Measurements from ENCODE around the gene GNAQ. TPM values are rescaled to one million over a fixed set of nuclear protein-coding genes. Genes with fewer than 3 reads are reported as not detected.
A peak's percentile ranks its signal among the peaks of the same experiment; 100 is the strongest.

Gene GNAQ
- total RNA-seq, 5 donors from 2014 or later (not counting 1 experiment from before 2014, with no cell fraction given): 29.3 to 48.4 (median 38.3) TPM

- H3K27ac ChIP-seq (ENCODE audit: low read length): no peak overlapping the region
- no peaks in the 10 kb centered on the region for H3K9me3 ChIP-seq
- Mint-ChIP-seq H3K4me1 (peaks cover 69 to 86% (median 76%) of the 10 kb centered on the region in 3 donors), H3K9me3 (no peaks in the 10 kb centered on the region), H3K27me3 (no peaks in the 10 kb centered on the region), H3K27ac (peak overlapping the region; percentile 66 to 81), H3K36me3 (no peaks in the 10 kb centered on the region), H3K4me3 (peak overlapping the region in 1 of 3 donors; percentile 71)
- POLR2A ChIA-PET: no interaction called here
- DNase-seq (no peak), ATAC-seq (replicated peaks in 1 of 4) (no peak)
- H3K4me3 ChIP-seq (ENCODE audit: control insufficient read depth in 1 of 2, extremely low read depth in 1 of 2, low read length in 1 of 2): no peak overlapping the region
- no peaks in the 10 kb centered on the region for H3K27me3 ChIP-seq (replicated peaks in 1 of 2; ENCODE audit: control insufficient read depth in 2 of 2, extremely low read depth in 1 of 2, insufficient read depth in 2 of 2, low read length in 1 of 2)
- H3K4me1 ChIP-seq (ENCODE audit: control insufficient read depth in 1 of 2, extremely low read depth in 1 of 2, insufficient read depth in 2 of 2, low read length in 2 of 2): peaks cover 12 to 27% of the 10 kb centered on the region in 2 experiments
- no peaks in the 10 kb centered on the region for H3K36me3 ChIP-seq (ENCODE audit: control insufficient read depth in 2 of 2, extremely low read depth in 1 of 2, insufficient read depth in 1 of 2, low read length in 1 of 2)
- CTCF ChIA-PET: no interaction called here
- 20% methylated on average over 1 of the region's 5 CpGs for WGBS (ENCODE audit: insufficient coverage)
Measured at GRCh38 chr9:77945798-77946197, 85.8 kb downstream of the GNAQ start.

DNA sequence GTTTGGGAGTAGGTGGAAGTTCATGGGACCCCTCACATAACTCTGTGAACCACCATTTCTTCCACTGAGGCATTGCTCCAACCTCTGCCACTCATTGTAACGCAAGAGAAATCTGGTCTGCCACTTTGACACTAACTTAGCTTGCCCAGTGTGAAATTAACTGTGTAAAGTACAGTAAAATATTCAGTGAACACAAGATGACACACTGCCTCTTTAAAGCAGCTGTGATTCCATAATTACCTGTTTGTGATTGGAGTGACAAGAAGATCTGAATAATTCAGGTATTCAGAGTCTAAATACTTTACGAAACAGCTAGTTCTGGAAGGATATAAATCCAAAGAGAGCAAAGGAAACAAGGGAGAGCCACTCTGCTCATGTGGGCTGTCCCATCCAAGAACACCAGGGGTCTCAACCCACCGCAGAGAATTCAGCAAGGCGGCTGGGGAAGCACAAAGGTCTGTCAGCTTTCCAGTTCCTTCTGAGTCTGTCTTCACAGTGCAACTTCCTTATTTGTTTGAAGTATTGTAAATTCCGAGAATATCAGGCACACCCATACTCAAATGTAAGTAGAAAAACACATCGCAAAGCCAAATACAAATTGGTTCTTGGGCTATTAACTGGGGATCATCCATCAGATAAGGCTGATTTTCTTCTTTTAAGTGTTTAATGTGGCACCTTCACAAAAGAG lies 86.9 kb downstream of the GNAQ start:
- Histone ChIP-seq H3K9me3 (no peaks in the 10 kb centered on the region), H3K4me1 (ENCODE audit: control insufficient read depth in 1 of 2, extremely low read depth in 1 of 2, insufficient read depth in 2 of 2, low read length in 2 of 2) (peaks cover 12 to 25% of the 10 kb centered on the region in 2 experiments), H3K36me3 (ENCODE audit: control insufficient read depth in 2 of 2, extremely low read depth in 1 of 2, insufficient read depth in 1 of 2, low read length in 1 of 2) (no peaks in the 10 kb centered on the region), H3K4me3 (ENCODE audit: control insufficient read depth in 1 of 2, extremely low read depth in 1 of 2, low read length in 1 of 2) (no peak overlapping the region), H3K27ac (ENCODE audit: low read length) (no peak overlapping the region), H3K27me3 (replicated peaks in 1 of 2; ENCODE audit: control insufficient read depth in 2 of 2, extremely low read depth in 1 of 2, insufficient read depth in 2 of 2, low read length in 1 of 2) (no peaks in the 10 kb centered on the region)
- Mint-ChIP-seq H3K27me3 (no peaks in the 10 kb centered on the region), H3K27ac (peak overlapping the region; percentile 77 to 92), H3K9me3 (no peaks in the 10 kb centered on the region), H3K36me3 (no peaks in the 10 kb centered on the region), H3K4me1 (peaks cover 62 to 80% (median 66%) of the 10 kb centered on the region in 3 donors), H3K4me3 (peak overlapping the region; percentile 23 to 71 (median 66))
- ChIA-PET POLR2A (interaction anchor here in 1 of 2 donors (0.6 kb wide), 1 partner anchor 55 kb away, joined by 3 read pairs; no protein-coding TSS in a partner anchor), CTCF (interaction anchor here (1.0 to 1.2 kb wide), 2 partner anchors 90 to 130 kb away, joined by 3 read pairs; no protein-coding TSS in a partner anchor)
- peak; percentile 46 to 79 (median 61) for ATAC-seq (replicated peaks in 1 of 4)
- WGBS (ENCODE audit: insufficient coverage): 71% methylated on average over 3 of the region's 6 CpGs
- peak in 23 of 35 experiments; percentile 1 to 47 (median 14) for DNase-seq

- Histone ChIP-seq H3K4me1 (ENCODE audit: control insufficient read depth in 1 of 2, extremely low read depth in 1 of 2, insufficient read depth in 2 of 2, low read length in 2 of 2) (peaks cover 10 to 27% of the 10 kb centered on the region in 2 experiments), H3K4me3 (ENCODE audit: control insufficient read depth in 1 of 2, extremely low read depth in 1 of 2, low read length in 1 of 2) (no peak overlapping the region), H3K27me3 (replicated peaks in 1 of 2; ENCODE audit: control insufficient read depth in 2 of 2, extremely low read depth in 1 of 2, insufficient read depth in 2 of 2, low read length in 1 of 2) (no peaks in the 10 kb centered on the region), H3K36me3 (ENCODE audit: control insufficient read depth in 2 of 2, extremely low read depth in 1 of 2, insufficient read depth in 1 of 2, low read length in 1 of 2) (no peaks in the 10 kb centered on the region), H3K27ac (ENCODE audit: low read length) (no peak overlapping the region), H3K9me3 (no peaks in the 10 kb centered on the region)
- Mint-ChIP-seq H3K27me3 (no peaks in the 10 kb centered on the region), H3K9me3 (no peaks in the 10 kb centered on the region), H3K27ac (no peak overlapping the region), H3K4me1 (peaks cover 64 to 85% (median 64%) of the 10 kb centered on the region in 3 donors), H3K4me3 (no peak overlapping the region), H3K36me3 (peaks cover 13% of the 10 kb centered on the region)
- CTCF ChIA-PET: interaction anchor here in 1 of 2 donors (0.7 to 1.0 kb wide), 2 partner anchors 34 to 92 kb away, joined by 4 read pairs; no protein-coding TSS in a partner anchor
- no peak for ATAC-seq (replicated peaks in 1 of 4)
- POLR2A ChIA-PET: interaction anchor here (0.5 to 0.6 kb wide), 2 partner anchors 44 to 203 kb away, joined by 3 to 10 read pairs; no protein-coding TSS in a partner anchor
- no peak for DNase-seq
- no CpG with 5 or more reads among the region's 4 CpGs for WGBS (ENCODE audit: insufficient coverage)
Measured at GRCh38 chr9:77943057-77943456, 88.6 kb downstream of the GNAQ start.

GRCh38 chr9:77939149-77939668 lies 92.4 kb downstream of the GNAQ start:
- no peaks in the 10 kb centered on the region for H3K27me3 ChIP-seq (replicated peaks in 1 of 2; ENCODE audit: control insufficient read depth in 2 of 2, extremely low read depth in 1 of 2, insufficient read depth in 2 of 2, low read length in 1 of 2)
- Mint-ChIP-seq H3K4me3 (no peak overlapping the region), H3K36me3 (peaks cover 22% of the 10 kb centered on the region), H3K4me1 (peaks cover 37 to 57% (median 44%) of the 10 kb centered on the region in 3 donors), H3K27ac (no peak overlapping the region), H3K9me3 (no peaks in the 10 kb centered on the region), H3K27me3 (no peaks in the 10 kb centered on the region)
- CTCF ChIA-PET: no interaction called here
- no peak overlapping the region for H3K27ac ChIP-seq (ENCODE audit: low read length)
- ATAC-seq (replicated peaks in 1 of 4): no peak
- H3K9me3 ChIP-seq: no peaks in the 10 kb centered on the region
- H3K36me3 ChIP-seq (ENCODE audit: control insufficient read depth in 2 of 2, extremely low read depth in 1 of 2, insufficient read depth in 1 of 2, low read length in 1 of 2): no peaks in the 10 kb centered on the region
- WGBS (ENCODE audit: insufficient coverage): no CpG with 5 or more reads among the region's 2 CpGs
- POLR2A ChIA-PET: no interaction called here
- no peak for DNase-seq
- H3K4me3 ChIP-seq (ENCODE audit: control insufficient read depth in 1 of 2, extremely low read depth in 1 of 2, low read length in 1 of 2): no peak overlapping the region
- H3K4me1 ChIP-seq (ENCODE audit: control insufficient read depth in 1 of 2, extremely low read depth in 1 of 2, insufficient read depth in 2 of 2, low read length in 2 of 2): peaks cover 4 to 5% of the 10 kb centered on the region in 2 experiments

GRCh38 chr9:77938163-77938562 lies 93.4 kb downstream of the GNAQ start:
- Mint-ChIP-seq H3K27ac (no peak overlapping the region), H3K9me3 (no peaks in the 10 kb centered on the region), H3K36me3 (peaks cover 22% of the 10 kb centered on the region), H3K4me1 (peaks cover 27 to 47% (median 39%) of the 10 kb centered on the region in 3 donors), H3K27me3 (no peaks in the 10 kb centered on the region), H3K4me3 (no peak overlapping the region)
- Histone ChIP-seq H3K4me1 (ENCODE audit: control insufficient read depth in 1 of 2, extremely low read depth in 1 of 2, insufficient read depth in 2 of 2, low read length in 2 of 2) (peaks cover 0 to 2% of the 10 kb centered on the region in 2 experiments), H3K9me3 (no peaks in the 10 kb centered on the region), H3K27ac (ENCODE audit: low read length) (no peak overlapping the region), H3K27me3 (replicated peaks in 1 of 2; ENCODE audit: control insufficient read depth in 2 of 2, extremely low read depth in 1 of 2, insufficient read depth in 2 of 2, low read length in 1 of 2) (no peaks in the 10 kb centered on the region), H3K36me3 (ENCODE audit: control insufficient read depth in 2 of 2, extremely low read depth in 1 of 2, insufficient read depth in 1 of 2, low read length in 1 of 2) (no peaks in the 10 kb centered on the region), H3K4me3 (ENCODE audit: control insufficient read depth in 1 of 2, extremely low read depth in 1 of 2, low read length in 1 of 2) (no peak overlapping the region)
- DNase-seq: no peak
- ATAC-seq (replicated peaks in 1 of 4): no peak
- POLR2A ChIA-PET: no interaction called here
- 100% methylated on average over 1 of the region's 2 CpGs for WGBS (ENCODE audit: insufficient coverage)
- CTCF ChIA-PET: no interaction called here

DNA sequence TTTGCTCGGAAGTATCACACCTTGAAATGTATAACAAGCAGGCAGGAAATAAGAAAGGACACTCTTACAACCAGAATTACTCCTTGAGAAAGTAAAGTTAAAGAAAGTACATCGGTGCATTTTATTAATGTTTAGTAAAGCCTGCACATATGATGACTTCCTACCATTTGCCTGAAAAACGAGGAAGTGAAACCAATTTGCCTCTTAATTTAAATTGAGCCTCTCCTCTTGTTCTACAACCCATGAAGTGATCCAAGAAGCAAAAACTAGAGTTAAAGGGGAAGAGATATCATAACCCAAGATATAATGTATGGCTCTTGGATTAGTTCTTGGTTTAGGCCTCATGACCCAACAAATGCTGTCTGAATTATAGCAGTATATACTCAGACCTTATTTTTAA lies 95.6 kb downstream of the GNAQ start:
- Mint-ChIP-seq H3K27me3 (no peaks in the 10 kb centered on the region), H3K36me3 (peaks cover 32% of the 10 kb centered on the region), H3K4me3 (no peak overlapping the region), H3K9me3 (no peaks in the 10 kb centered on the region), H3K4me1 (peaks cover 28 to 44% (median 36%) of the 10 kb centered on the region in 3 donors), H3K27ac (no peak overlapping the region)
- no peak for ATAC-seq (replicated peaks in 1 of 4)
- Histone ChIP-seq H3K9me3 (no peaks in the 10 kb centered on the region), H3K27ac (ENCODE audit: low read length) (no peak overlapping the region), H3K36me3 (ENCODE audit: control insufficient read depth in 2 of 2, extremely low read depth in 1 of 2, insufficient read depth in 1 of 2, low read length in 1 of 2) (no peaks in the 10 kb centered on the region), H3K4me3 (ENCODE audit: control insufficient read depth in 1 of 2, extremely low read depth in 1 of 2, low read length in 1 of 2) (no peak overlapping the region), H3K4me1 (ENCODE audit: control insufficient read depth in 1 of 2, extremely low read depth in 1 of 2, insufficient read depth in 2 of 2, low read length in 2 of 2) (peaks cover 0 to 2% of the 10 kb centered on the region in 2 experiments), H3K27me3 (replicated peaks in 1 of 2; ENCODE audit: control insufficient read depth in 2 of 2, extremely low read depth in 1 of 2, insufficient read depth in 2 of 2, low read length in 1 of 2) (no peaks in the 10 kb centered on the region)
- DNase-seq: no peak
- POLR2A ChIA-PET: no interaction called here
- CTCF ChIA-PET: no interaction called here
- WGBS (ENCODE audit: insufficient coverage): no CpG with 5 or more reads among the region's 3 CpGs
